DND-41 (cell line): ENCODE measurements around the gene C7orf33.

Experiments
- EZH2 ChIP-seq: IDR thresholded peaks from 3 replicates; pipeline ENCODE4 v1.6.1; 2012; ENCODE audit warnings: borderline replicate concordance, low read depth, mild to moderate bottlenecking, moderate library complexity, low read length, inconsistent platforms; ENCODE audit not compliant: severe bottlenecking
- TF ChIP-seq, protein P1 (sequence below): IDR thresholded peaks from 2 replicates; pipeline ENCODE4 v1.5.1; 2012; ENCODE audit warnings: borderline replicate concordance, low read length, moderate library complexity, mild to moderate bottlenecking; ENCODE audit not compliant: poor library complexity, severe bottlenecking; ENCODE audit errors: extremely low read depth

DNA sequence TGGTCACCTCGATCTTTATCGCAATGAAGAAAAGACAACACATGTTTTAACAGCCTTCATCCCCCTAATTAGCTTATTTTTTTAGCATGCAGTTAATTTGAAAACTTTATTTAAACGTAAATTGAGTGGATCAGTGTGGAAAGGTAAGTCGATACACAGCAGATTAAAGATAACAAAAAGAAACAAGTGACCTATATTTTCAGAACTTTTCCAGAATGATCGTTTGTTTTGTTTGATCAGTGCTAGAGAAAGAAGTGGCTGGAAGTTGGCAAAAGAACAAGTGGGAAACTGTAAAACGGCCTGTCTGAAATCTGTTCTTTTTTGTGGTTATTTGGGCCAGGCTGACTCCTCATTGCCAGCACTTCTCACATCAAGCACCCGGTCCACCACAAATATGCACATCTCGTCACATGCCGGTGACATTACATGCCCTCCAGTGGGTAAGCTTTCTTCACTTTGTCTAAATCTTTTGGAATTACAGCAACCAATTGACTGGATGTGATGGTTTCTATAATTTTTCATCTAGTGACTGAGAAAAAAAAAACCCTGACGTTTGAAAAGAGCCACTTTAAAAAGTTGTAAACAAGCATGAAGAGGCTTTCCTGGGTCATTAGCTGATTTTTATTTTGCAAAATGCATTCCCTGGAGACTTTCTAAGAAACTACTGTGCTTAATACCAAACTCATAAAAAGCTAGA, 33.2 kb downstream of the C7orf33 start:
- TF ChIP-seq, protein P1, sequence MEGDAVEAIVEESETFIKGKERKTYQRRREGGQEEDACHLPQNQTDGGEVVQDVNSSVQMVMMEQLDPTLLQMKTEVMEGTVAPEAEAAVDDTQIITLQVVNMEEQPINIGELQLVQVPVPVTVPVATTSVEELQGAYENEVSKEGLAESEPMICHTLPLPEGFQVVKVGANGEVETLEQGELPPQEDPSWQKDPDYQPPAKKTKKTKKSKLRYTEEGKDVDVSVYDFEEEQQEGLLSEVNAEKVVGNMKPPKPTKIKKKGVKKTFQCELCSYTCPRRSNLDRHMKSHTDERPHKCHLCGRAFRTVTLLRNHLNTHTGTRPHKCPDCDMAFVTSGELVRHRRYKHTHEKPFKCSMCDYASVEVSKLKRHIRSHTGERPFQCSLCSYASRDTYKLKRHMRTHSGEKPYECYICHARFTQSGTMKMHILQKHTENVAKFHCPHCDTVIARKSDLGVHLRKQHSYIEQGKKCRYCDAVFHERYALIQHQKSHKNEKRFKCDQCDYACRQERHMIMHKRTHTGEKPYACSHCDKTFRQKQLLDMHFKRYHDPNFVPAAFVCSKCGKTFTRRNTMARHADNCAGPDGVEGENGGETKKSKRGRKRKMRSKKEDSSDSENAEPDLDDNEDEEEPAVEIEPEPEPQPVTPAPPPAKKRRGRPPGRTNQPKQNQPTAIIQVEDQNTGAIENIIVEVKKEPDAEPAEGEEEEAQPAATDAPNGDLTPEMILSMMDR, result no peak
- TF ChIP-seq EZH2, result no peak
